Stimulated activated CD4-positive, alpha-beta T cell treated with anti-CD3 and anti-CD28 coated beads, Interleukin-12 subunit alpha, Interleukin-12 subunit beta, amount 100 ng/mL, for 48 hours (primary cell): ENCODE data around the gene IGFLR1.
A peak's percentile ranks its signal among the peaks of the same experiment; 100 is the strongest.
"Not testable (repeated sequence)": the region's sequence is repeated elsewhere in the genome, so short reads cannot be mapped to it uniquely, and the experiment has no call there.

Source experiments
- DNase-seq, 3 donors: peaks; one replicate each; pipeline ENCODE4 v3.0.0-alpha.2; 2020; ENCODE audit warnings: low read depth in 2 of 3, low spot score in 1 of 3

The IGFLR1 gene

DNA sequence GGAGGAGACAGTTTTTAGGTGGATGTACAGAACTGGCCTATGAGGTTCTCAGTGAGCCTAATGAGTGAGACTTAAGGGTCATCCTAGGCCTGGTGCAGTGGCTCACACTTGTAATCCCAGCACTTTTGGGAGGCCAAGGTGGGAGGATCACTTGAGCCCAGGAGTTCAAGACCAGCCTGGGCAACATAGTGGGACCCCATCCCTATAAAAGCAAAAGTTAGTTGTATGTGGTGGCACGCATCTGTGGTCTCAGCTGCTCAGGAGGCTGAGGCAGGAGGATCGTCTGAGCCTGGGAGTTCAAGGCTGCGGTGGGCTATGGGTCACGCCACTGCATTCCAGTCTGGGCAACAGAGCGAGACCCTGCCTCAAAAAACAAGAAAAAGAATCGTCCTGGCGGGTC, 18.1 kb downstream of the IGFLR1 start:
- DNase-seq: not testable (repeated sequence)

DNA sequence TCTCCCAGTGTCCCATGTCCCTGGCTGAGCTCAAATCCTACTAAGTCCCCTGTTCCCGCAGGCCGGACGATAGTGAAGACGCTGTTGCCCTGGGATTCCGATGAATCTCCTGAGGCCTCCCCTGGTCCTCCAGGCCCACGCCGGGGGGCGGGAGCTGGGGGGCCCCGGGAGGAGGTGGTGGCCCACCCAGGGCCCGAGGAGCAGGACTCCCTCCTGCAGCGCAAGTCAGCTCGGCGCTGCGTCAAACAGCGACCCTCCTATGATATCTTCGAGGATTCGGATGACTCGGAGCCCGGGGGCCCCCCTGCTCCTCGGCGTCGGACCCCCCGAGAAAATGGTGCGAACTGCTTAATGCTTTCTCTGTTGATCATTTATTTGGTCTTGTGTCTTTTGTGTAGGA, 18.6 kb downstream of the IGFLR1 start:
- DNase-seq: no peak

DNA sequence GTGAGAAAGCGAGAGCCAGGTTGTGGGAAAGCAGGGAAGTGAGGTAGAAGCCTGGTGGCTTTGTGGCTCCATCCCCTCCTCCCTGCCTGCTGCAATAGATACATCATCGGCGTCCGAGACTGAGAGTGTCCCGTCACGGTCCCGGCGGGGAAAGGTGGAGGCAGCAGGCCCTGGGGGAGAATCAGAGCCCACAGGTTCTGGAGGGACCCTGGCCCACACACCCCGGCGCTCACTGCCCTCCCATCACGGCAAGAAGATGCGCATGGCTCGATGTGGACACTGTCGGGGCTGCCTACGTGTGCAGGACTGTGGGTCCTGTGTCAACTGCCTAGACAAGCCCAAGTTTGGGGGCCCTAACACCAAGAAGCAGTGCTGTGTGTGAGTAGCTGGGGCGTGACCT, 19.4 kb downstream of the IGFLR1 start:
- DNase-seq: no peak

DNA sequence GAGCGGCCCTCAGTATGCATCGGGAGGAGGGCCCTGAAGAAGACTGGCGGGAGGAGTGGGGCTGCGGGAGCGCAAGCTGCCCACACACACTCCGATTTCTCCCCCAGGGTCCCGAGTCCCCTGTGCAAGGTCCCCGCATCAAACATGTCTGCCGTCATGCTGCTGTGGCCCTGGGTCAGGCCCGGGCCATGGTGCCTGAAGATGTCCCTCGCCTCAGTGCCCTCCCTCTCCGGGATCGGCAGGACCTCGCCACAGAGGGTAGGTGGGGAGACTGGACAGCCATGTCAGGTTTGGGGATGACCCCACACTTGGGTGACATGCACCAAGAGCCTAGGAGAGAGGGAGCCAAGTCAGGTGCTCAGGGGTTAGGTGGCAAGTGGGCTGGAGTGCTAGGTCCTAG, 19.8 kb downstream of the IGFLR1 start:
- no peak for DNase-seq

DNA sequence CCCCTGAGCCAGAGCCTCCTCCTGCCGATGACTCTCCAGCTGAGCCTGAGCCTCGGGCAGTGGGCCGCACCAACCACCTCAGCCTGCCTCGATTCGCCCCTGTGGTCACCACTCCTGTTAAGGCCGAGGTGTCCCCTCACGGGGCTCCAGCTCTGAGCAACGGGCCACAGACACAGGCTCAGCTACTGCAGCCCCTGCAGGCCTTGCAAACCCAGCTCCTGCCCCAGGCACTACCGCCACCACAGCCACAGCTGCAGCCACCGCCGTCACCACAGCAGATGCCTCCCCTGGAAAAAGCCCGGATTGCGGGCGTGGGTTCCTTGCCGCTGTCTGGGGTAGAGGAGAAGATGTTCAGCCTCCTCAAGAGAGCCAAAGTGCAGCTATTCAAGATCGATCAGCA, 20.9 kb downstream of the IGFLR1 start:
- no peak for DNase-seq

DNA sequence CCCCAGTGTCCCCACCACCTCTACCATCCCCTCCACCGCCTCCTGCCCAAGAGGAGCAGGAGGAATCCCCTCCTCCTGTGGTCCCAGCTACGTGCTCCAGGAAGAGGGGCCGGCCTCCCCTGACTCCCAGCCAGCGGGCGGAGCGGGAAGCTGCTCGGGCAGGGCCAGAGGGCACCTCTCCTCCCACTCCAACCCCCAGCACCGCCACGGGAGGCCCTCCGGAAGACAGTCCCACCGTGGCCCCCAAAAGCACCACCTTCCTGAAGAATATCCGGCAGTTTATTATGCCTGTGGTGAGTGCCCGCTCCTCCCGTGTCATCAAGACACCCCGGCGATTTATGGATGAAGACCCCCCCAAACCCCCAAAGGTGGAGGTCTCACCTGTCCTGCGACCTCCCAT, 21.6 kb downstream of the IGFLR1 start:
- no peak for DNase-seq

DNA sequence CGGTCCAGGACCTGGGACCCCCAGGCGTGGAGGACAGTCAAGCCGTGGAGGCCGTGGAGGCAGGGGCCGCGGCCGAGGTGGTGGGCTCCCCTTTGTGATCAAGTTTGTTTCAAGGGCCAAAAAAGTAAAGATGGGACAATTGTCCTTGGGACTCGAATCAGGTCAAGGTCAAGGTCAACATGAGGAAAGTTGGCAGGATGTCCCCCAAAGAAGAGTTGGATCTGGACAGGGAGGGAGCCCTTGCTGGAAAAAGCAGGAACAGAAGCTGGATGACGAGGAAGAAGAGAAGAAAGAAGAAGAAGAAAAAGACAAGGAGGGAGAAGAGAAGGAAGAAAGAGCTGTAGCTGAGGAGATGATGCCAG, 22.1 kb downstream of the IGFLR1 start:
- no peak for DNase-seq

DNA sequence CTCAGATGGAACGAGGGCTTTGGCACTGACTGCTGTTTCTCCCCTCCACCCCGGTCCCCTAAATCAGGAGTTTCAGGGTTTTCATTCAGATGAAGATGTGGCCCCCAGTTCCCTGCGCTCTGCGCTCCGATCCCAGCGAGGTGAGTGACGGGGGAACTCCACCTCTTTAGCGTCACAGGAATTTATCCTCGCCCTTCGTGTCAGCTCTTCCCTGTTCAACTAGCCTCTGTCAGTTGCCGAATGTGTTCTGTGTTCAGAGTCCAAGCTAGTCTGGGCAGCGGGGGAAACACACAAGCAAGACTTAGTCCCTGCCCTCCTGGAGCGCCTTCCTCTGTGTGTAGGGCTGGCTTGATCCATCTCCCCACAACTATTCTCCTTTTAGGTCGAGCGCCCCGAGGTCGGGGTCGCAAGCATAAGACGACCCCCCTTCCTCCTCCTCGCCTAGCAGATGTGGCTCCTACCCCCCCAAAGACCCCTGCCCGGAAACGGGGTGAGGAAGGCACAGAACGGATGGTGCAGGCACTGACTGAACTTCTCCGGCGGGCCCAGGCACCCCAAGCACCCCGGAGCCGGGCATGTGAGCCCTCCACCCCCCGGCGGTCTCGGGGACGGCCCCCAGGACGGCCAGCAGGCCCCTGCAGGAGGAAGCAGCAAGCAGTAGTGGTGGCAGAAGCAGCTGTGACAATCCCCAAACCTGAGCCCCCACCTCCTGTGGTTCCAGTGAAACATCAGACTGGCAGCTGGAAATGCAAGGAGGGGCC, 22.7 kb downstream of the IGFLR1 start:
- DNase-seq: no peak

DNA sequence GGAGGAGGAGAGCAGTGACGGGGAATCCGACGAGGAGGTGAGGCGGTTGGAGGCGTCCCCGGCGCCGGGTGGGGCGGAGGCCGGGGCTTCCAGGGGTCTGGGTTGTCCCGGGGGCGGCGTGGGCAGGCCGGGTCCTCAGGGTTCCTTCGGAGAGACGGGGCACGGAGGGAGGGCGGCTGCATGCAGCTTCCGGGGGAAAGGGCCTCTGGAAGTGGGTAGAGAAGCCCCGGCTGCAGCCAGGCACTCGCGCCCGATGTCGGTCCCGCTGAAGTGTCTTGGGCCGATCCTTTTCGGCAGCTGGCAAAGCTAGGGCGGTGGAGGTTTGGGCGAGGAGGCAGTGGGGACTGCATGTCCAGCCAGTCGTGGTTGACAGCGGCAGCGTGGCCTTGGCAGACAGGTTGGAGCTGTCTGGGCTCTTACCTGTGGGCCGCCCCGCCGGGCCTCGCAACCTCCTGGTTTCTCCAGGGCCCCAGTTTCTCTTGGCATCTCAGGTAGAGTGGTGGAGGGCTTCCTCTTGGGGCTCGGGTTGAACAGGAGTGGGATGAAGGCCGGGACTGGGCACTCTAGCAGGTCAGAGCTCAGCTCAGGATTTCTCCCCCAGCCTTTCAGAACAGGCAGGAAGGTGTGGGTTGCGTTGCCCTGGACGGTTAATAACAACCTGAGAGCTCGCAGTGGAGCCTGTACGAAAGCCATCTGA, 23.8 kb downstream of the IGFLR1 start:
- peak in 1 of 3 donors; percentile 58 for DNase-seq

DNA sequence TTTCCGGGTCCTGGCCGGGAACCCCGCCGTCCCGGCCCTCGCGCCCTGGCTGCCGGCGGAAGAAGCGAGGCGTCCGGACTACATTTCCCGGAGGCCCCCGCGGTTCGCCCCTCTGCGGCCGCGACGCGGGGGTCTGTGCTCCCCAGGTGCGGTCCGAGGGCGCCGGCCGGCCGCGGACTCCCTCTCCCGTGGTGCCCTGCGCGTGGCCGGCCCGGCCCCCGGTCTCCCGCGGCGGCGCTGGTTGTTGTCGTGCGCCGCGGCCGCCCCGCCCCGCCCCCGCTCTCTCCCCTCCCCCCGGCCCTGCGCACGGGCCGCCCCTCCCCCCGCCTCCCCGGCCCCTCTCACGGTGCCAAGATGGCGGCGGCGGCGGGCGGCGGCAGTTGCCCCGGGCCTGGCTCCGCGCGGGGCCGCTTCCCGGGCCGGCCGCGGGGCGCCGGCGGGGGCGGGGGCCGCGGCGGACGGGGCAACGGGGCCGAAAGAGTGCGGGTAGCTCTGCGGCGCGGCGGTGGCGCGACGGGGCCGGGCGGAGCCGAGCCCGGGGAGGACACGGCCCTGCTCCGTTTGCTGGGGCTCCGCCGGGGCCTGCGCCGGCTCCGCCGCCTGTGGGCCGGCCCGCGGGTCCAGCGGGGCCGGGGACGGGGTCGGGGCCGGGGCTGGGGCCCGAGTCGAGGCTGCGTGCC, 24.4 kb downstream of the IGFLR1 start, which contains the start of gene KMT2B:
Gene KMT2B, plus strand, starts transcription at position 339 of the 680 bp plus-strand sequence. Its CDS starts 16 bp downstream, at position 355.
- DNase-seq: no peak

DNA sequence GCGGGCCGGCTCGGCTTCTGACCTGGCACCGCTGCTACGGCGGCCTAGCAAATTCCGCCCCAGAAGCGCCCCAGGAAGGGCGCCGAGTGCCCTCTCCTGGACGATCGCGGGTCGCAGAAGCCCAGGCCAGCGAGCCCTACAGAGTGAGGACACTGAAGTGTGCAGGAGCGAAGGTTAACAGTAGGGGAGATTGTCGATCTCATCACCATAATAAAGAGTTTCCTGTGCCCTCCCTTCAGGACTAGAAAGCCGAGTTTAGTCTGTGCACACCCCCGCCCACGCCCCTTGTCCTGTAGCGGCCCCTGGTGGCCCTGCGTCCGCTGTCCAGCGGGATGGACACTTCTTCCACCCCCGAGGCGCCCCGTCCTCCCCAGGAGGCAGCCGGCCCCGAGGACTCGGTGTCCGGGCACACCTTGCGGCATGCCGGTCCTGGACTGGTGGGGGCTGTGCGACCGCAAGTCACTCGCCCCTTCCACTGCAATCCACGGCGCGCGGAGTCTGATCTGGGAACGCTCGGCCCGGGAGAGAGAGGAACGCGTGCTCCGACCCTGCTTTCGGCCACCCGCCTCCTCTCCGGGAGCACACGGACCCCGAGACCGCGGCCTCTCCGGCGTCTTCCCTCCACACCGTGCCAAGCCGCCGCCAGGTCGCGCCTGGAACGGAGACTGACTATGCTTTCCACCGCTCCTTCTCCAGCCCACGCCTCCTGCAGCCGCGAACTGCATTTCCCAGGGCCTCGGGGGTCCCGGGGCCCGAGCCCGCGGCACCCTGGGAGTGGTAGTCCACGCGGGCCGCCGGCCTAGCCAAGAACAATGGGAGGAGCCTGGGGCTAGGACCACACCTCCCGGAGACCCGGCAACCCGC, 25.2 kb downstream of the IGFLR1 start:
- peak; percentile 92 to 96 (median 94) for DNase-seq

DNA sequence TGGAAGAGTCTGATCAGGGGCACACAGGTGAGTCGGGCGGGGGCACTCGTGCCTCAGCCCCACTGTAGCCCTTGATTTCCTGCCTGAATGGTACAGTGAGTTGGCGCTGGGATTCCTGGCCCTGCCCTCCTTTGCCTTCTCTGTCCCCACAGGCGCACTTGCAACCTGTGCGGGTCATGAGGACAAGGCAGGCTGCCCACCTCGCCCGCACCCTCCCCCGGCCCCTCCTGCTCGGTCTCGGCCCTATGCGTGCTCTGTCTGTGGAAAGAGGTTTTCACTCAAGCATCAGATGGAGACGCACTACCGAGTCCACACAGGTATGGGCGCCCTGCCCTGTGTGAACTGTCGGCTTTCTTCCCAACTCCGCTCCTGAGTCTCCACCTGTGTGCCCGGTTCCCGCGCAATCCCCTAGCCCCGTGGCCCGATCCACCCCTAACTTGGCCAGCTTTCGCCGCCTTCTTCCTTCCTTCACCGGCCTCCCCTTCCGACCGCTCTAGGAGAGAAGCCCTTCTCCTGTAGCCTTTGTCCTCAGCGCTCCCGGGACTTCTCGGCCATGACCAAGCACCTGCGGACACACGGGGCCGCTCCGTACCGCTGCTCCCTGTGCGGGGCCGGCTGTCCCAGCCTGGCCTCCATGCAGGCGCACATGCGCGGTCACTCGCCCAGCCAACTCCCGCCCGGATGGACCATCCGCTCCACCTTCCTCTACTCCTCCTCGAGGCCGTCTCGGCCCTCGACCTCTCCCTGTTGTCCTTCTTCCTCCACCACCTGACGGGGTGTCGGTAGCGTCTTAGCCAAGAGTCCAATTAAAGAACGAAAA, 26.1 kb downstream of the IGFLR1 start:
- no peak for DNase-seq

DNA sequence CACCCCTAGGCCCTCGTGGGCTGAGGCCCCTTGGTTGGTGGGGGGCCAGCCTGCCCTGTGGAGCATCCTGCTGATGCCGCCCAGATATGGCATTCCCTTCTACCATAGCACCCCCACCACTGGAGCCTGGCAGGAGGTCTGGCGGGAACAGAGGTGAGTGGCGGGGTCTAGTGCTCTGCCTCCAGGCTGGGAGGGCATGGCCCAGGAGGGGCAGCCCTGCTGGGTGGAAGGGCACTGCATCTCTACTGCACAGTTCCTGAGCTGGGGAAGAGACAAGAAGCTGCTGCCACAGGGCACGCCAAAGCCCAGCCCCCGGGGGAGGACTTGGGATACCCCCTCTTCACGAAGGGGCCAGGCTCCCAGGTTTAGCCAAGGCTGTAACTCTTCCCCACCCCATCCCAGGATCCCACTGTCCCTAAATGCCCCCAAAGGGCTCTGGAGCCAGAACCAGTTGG, 26.9 kb downstream of the IGFLR1 start:
- no peak for DNase-seq

DNA sequence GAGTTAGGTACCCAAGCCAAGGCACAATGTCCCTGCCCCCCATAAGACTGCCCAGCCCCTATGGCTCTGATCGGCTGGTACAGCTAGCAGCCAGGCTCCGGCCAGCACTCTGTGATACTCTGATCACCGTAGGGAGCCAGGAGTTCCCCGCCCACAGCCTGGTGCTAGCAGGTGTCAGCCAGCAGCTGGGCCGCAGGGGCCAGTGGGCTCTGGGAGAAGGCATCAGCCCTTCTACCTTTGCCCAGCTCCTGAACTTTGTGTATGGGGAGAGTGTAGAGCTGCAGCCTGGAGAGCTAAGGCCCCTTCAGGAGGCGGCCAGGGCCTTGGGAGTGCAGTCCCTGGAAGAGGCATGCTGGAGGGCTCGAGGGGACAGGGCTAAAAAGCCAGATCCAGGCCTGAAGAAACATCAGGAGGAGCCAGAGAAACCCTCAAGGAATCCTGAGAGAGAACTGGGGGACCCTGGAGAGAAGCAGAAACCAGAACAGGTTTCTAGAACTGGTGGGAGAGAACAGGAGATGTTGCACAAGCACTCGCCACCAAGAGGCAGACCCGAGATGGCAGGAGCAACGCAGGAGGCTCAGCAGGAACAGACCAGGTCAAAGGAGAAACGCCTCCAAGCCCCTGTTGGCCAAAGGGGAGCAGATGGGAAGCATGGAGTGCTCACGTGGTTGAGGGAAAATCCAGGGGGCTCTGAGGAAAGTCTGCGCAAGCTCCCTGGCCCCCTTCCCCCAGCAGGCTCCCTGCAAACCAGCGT, 27.5 kb downstream of the IGFLR1 start:
- no peak for DNase-seq

DNA sequence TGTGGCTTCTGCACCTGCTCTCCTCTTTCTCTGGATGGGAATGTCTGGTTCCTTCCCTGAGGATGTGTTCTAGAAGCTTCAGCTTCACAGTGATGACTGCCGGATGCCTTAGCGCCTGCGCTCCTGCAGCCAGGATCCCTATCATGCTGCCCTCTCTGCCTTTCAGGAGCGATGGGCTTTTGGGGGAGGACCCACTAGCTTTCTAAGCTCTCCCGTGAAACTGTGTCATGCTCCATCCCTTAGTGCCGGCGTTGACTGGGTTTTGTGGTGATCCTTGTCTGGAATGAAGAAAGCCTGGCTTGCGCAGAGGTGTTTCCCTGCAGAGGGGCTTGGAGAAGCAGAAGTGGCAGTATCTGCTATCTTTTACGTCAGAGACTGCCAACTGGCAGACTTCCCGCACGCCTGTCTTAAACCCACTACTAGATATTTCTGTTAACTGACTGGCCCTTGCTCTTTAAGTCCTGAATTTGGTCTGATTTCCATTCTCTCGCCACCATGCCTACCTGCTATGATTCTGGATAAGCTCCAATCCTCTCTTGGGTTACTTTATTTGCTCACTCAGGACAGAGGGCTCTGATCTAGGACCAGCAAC, 28.3 kb downstream of the IGFLR1 start:
- DNase-seq: no peak

DNA sequence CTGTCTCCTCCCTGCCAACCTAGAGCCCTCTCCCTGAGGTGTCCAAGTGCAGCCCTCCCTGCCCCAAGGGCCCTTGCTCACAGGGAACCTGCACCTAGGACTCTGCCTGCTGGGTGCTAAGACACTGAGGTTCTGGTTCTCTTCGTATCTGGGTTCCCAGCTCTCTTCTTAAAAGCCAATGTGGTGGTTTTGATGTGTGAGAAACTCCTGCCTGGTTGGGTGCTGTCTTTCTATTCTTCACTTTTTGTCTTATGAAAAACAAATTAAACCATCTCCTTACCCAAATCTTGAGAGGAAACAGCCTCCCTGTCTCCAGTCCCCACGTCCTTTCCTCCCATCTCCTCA, 28.8 kb downstream of the IGFLR1 start:
- no peak for DNase-seq

DNA sequence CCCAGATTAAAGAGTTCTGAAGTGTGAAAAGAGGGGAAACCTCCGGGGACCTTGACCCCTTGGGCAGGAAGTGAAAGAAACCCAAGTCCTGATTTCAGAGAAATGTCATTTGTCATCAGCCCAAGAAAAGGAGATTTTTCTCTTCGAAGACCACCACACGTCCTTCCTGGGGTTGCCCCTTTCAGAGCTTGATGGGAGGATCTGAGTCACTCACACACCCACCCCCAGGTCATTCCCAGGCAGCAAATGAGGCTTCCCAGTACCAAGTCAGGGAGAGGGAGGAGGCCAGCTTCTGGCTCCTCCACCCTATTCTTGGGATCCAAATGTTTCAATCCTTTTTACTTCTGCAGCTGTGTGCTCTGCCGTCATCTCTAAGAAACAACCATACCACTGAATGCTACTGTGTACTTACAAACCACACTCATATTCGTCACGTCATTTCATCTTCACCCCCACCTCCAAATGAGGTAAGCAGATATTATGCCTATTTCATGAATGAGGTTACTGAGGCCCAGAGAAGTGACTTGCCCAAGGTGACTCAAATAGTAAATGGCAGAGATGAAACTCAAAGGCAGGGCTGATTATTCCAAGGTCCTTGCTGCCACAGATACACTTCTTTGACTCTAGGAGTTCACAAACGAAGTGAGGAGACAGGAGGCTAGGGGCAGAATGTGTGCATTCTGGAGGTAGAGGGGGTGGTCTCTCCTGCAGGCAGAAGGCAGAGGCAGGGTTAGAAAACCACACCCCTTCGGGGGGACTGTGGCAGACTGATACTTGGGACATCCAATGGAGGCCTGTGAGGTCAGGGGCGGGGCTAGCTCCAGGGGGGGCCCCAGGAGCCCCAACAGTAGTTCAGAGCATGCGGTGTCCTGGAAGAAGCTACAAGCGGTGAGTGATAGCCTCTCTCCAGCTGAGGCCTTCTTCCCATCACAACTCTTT, 29.4 kb downstream of the IGFLR1 start:
- peak; percentile 76 to 83 (median 77) for DNase-seq
